ENCODE measurements around the gene LBHD2. TPM values are rescaled to one million over a fixed set of nuclear protein-coding genes. Genes with fewer than 3 reads are reported as not detected.

The LBHD2 gene
- total RNA-seq, 1 experiment from 2014 or later = not detected

- H3K4me2 ChIP-seq (ENCODE audit: low read length) = peak overlapping the region; percentile 30
- no peaks in the 10 kb centered on the region for H4K20me1 ChIP-seq (ENCODE audit: insufficient read depth)
- no peak overlapping the region for H3K4me3 ChIP-seq (replicated peaks in 1 of 2; ENCODE audit: low read depth in 1 of 2, low read length in 2 of 2)
- DNase-seq (ENCODE audit: low read depth, low spot score) = no peak
- ChIA-PET POLR2A (no interaction called here), RAD21 (ENCODE audit: low non-redundant PET in 1 of 2, low total read pairs in 2 of 2, uncharacterized antibody in 2 of 2, unreplicated experiment in 2 of 2) (no interaction called here), CTCF (interaction anchor here (3.0 kb wide), 1 partner anchor 11 kb away, joined by 15 read pairs; no protein-coding TSS in a partner anchor)
- intact Hi-C loops (cut with micrococcal nuclease) = no loop called here
- H2AFZ ChIP-seq (ENCODE audit: low read depth, low read length, poor library complexity, severe bottlenecking) = no peak overlapping the region
- no peak overlapping the region for H3K9ac ChIP-seq (ENCODE audit: low read length)
- no TSS peak for BruUV-seq (replicated peaks)
- H3K9me2 ChIP-seq (ENCODE audit: insufficient read depth) = no peaks in the 10 kb centered on the region
- no peaks in the 10 kb centered on the region for H3K36me3 ChIP-seq (ENCODE audit: control insufficient read depth in 1 of 2, insufficient read depth in 2 of 2, low read length in 2 of 2)
- peak; percentile 33; the same call in 1 of the 2 replicates for ATAC-seq
- no peak for TF ChIP-seq POLR2AphosphoS5 (IDR thresholded peaks at IDR 0.05; ENCODE audit: low read depth, low read length)
- H3K27ac ChIP-seq (ENCODE audit: low read depth, low read length) = no peak overlapping the region; the same call in 1 of the 2 replicates
- H3K27me3 ChIP-seq (ENCODE audit: insufficient read depth, low read length) = no peaks in the 10 kb centered on the region
- H3K4me1 ChIP-seq (ENCODE audit: control insufficient read depth in 1 of 2, insufficient read depth in 2 of 2, low read length in 2 of 2) = peaks cover 24 to 40% of the 10 kb centered on the region in 2 experiments
- H3K9me3 ChIP-seq (ENCODE audit: control insufficient read depth in 1 of 2, insufficient read depth in 1 of 2, low read depth in 1 of 2, low read length in 2 of 2) = no peaks in the 10 kb centered on the region
- H3K79me2 ChIP-seq (ENCODE audit: insufficient read depth, low read length) = no peaks in the 10 kb centered on the region
Observed at GRCh38 chr14:103115845-103116572, 32.0 kb downstream of the LBHD2 start.

GRCh38 chr14:103116636-103117035 lies 32.6 kb downstream of the LBHD2 start:
- TF ChIP-seq SIN3A (IDR thresholded peaks at IDR 0.05; ENCODE audit: low read depth) (no peak), ZBTB33 (IDR thresholded peaks at IDR 0.05; ENCODE audit: extremely low read depth, insufficient replicate concordance, low read length) (no peak), EZH2 (IDR thresholded peaks at IDR 0.05) (no peak), POLR2A (IDR thresholded peaks at IDR 0.05; ENCODE audit: borderline replicate concordance, extremely low read depth, insufficient read depth, insufficient read length) (no peak), CBX3 (IDR thresholded peaks at IDR 0.05; ENCODE audit: low read depth) (no peak), EZH2phosphoT487 (IDR thresholded peaks at IDR 0.05; ENCODE audit: borderline replicate concordance) (no peak), ZNF274 (IDR thresholded peaks at IDR 0.05; ENCODE audit: low read depth, low read length) (no peak), REST (IDR thresholded peaks at IDR 0.05; ENCODE audit: low read depth) (no peak), ATF3 (IDR thresholded peaks at IDR 0.05) (no peak), ZFX (IDR thresholded peaks at IDR 0.05) (no peak)
- Histone ChIP-seq H3K9ac (ENCODE audit: low read length) (no peak overlapping the region), H3K27ac (ENCODE audit: low read depth, low read length) (no peak overlapping the region), H3K9me3 (ENCODE audit: control insufficient read depth in 1 of 2, insufficient read depth in 1 of 2, low read depth in 1 of 2, low read length in 2 of 2) (no peaks in the 10 kb centered on the region), H4K20me1 (ENCODE audit: insufficient read depth) (no peaks in the 10 kb centered on the region), H3K36me3 (ENCODE audit: control insufficient read depth in 1 of 2, insufficient read depth in 2 of 2, low read length in 2 of 2) (no peaks in the 10 kb centered on the region), H3K27me3 (ENCODE audit: insufficient read depth, low read length) (no peaks in the 10 kb centered on the region), H2AFZ (ENCODE audit: low read depth, low read length, poor library complexity, severe bottlenecking) (no peak overlapping the region), H3K79me2 (ENCODE audit: insufficient read depth, low read length) (no peaks in the 10 kb centered on the region), H3K4me2 (ENCODE audit: low read length) (no peak overlapping the region), H3K4me1 (ENCODE audit: control insufficient read depth in 1 of 2, insufficient read depth in 2 of 2, low read length in 2 of 2) (peaks cover 24 to 40% of the 10 kb centered on the region in 2 experiments), H3K9me2 (ENCODE audit: insufficient read depth) (no peaks in the 10 kb centered on the region), H3K4me3 (replicated peaks in 1 of 2; ENCODE audit: low read depth in 1 of 2, low read length in 2 of 2) (no peak overlapping the region)
- ChIA-PET CTCF (interaction anchor here (3.0 kb wide), 1 partner anchor 12 kb away, joined by 15 read pairs; no protein-coding TSS in a partner anchor), POLR2A (no interaction called here), RAD21 (ENCODE audit: low non-redundant PET in 1 of 2, low total read pairs in 2 of 2, uncharacterized antibody in 2 of 2, unreplicated experiment in 2 of 2) (no interaction called here)
- ATAC-seq (no peak), DNase-seq (ENCODE audit: low read depth, low spot score) (no peak)
- intact Hi-C loops (cut with micrococcal nuclease) = no loop called here
- no TSS peak for BruUV-seq (replicated peaks)
